Measurements from ENCODE around the gene BOD1. TPM values are rescaled to one million over a fixed set of nuclear protein-coding genes. Genes with fewer than 3 reads are reported as not detected.

The BOD1 gene
- total and polyA plus RNA-seq, 8 donors, result 21.5 to 42.5 (median 27.4) TPM

- Histone ChIP-seq H3K4me3 (peak overlapping the region in 2 of 4 donors; percentile 13 to 15), H3K27ac (no peak overlapping the region), H3K36me3 (no peaks in the 10 kb centered on the region), H3K27me3 (no peaks in the 10 kb centered on the region), H3K4me1 (peaks cover 0 to 7% (median 0%) of the 10 kb centered on the region in 3 donors), H3K9me3 (no peaks in the 10 kb centered on the region)
- intact Hi-C loops (cut with DNase I), result loop anchor here in 2 of 3 donors (5.0 to 10.0 kb wide), 2 partner anchors 276 to 279 kb away; no protein-coding TSS in a partner anchor
- FAIRE-seq, result no peak
- peak; percentile 96 to 99 (median 97) for TF ChIP-seq CTCF (IDR thresholded peaks at IDR 0.05)
- ATAC-seq, result peak; percentile 97 to 100 (median 98)
- 27 to 28% methylated on average over 35 of the region's 35 CpGs for WGBS, 2 donors
- peak; percentile 53 to 95 (median 84) for DNase-seq
Observed at GRCh38 chr5:173573126-173573960, 43.1 kb downstream of the BOD1 start.

- DNase-seq, result no peak
- no peak overlapping the region for H3K27ac ChIP-seq
- no peak for FAIRE-seq
- intact Hi-C loops (cut with DNase I), result loop anchor here in 2 of 3 donors (5.0 to 10.0 kb wide), 2 partner anchors 275 to 278 kb away; no protein-coding TSS in a partner anchor
- ATAC-seq, result peak; percentile 46 to 55 (median 53)
- 17% methylated on average over 6 of the region's 6 CpGs for WGBS, 2 donors
- no peaks in the 10 kb centered on the region for H3K36me3 ChIP-seq
- H3K4me1 ChIP-seq, result peaks cover 0 to 7% (median 0%) of the 10 kb centered on the region in 3 donors
- H3K27me3 ChIP-seq, result no peaks in the 10 kb centered on the region
- H3K9me3 ChIP-seq, result no peaks in the 10 kb centered on the region
- TF ChIP-seq CTCF (IDR thresholded peaks at IDR 0.05), result no peak
- H3K4me3 ChIP-seq, result peak overlapping the region in 2 of 4 donors; percentile 13 to 15
Observed at GRCh38 chr5:173572431-173573125, 43.9 kb downstream of the BOD1 start.

GRCh38 chr5:173570321-173571090 is 45.9 kb downstream of the BOD1 start:
- TF ChIP-seq CTCF (IDR thresholded peaks at IDR 0.05), result no peak
- intact Hi-C loops (cut with DNase I), result loop anchor here in 2 of 3 donors (5.0 to 10.0 kb wide), 2 partner anchors 273 to 276 kb away; no protein-coding TSS in a partner anchor
- no peak overlapping the region for H3K4me3 ChIP-seq
- no peak overlapping the region for H3K27ac ChIP-seq
- peaks cover 0 to 7% (median 0%) of the 10 kb centered on the region in 3 donors for H3K4me1 ChIP-seq
- FAIRE-seq, result no peak
- no peak for DNase-seq
- no peak for ATAC-seq
- 82 to 91% methylated on average over 22 of the region's 22 CpGs for WGBS, 2 donors
- H3K36me3 ChIP-seq, result no peaks in the 10 kb centered on the region
- no peaks in the 10 kb centered on the region for H3K9me3 ChIP-seq
- no peaks in the 10 kb centered on the region for H3K27me3 ChIP-seq

- no peak overlapping the region for H3K4me3 ChIP-seq
- H3K4me1 ChIP-seq, result peaks cover 0 to 7% (median 0%) of the 10 kb centered on the region in 3 donors
- no peak for ATAC-seq
- H3K36me3 ChIP-seq, result no peaks in the 10 kb centered on the region
- H3K27me3 ChIP-seq, result no peaks in the 10 kb centered on the region
- no peak for FAIRE-seq
- DNase-seq, result no peak
- no peaks in the 10 kb centered on the region for H3K9me3 ChIP-seq
- TF ChIP-seq CTCF (IDR thresholded peaks at IDR 0.05), result no peak
- WGBS, 2 donors, result 75 to 76% methylated on average over 4 of the region's 4 CpGs
- intact Hi-C loops (cut with DNase I), result no loop called here
- no peak overlapping the region for H3K27ac ChIP-seq
Observed at GRCh38 chr5:173568703-173569102, 47.7 kb downstream of the BOD1 start.

Measured in pancreas (tissue), 10 donors.